ENCODE data around the gene MYOM3.

MYOM3 gene

DNA sequence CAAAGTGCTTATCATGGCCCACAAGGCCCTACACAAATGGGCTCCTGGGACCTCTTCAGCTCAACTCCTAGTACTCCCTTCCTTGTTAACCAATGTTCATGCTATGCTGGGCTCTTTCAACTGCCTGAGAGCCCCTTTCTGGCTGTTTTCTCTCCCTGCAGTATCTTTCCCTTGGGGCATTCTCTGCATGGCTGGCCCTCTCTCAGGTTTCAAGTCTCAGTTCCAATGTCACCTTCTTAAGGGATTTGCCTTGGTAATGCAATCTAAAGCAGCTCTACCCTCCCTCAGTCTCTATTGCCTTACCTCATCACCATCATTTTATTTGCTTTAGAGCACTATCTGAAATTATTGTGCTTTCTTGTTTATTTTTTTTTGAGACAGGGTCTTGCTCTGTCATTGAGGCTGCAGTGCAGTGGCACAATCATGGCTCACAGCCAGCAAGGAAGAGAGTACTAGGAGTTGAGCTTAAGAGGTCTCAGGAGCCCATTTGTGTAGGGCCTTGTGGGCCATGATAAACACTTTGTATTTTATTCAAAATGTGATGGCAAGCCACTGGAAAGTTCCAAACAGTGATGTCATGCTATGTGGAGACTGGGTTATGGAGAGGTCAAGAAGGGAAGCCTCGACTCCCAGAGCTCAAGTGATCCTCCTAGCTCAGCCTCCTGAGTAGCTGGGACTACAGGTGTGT lies 68.4 kb downstream of the MYOM3 start:
- no peaks in the 10 kb centered on the region for H3K9me3 ChIP-seq (ENCODE audit: low read length)
- no peaks in the 10 kb centered on the region for H3F3A ChIP-seq (ENCODE audit: insufficient read depth, low read length)
- no peak overlapping the region for H2AFZ ChIP-seq (ENCODE audit: low read length)
- H3K9me2 ChIP-seq (ENCODE audit: low read depth, low read length), result no peaks in the 10 kb centered on the region
- TF ChIP-seq EZH2 (IDR thresholded peaks at IDR 0.05; ENCODE audit: borderline replicate concordance, low read length), result no peak
- TF ChIP-seq, protein P1, sequence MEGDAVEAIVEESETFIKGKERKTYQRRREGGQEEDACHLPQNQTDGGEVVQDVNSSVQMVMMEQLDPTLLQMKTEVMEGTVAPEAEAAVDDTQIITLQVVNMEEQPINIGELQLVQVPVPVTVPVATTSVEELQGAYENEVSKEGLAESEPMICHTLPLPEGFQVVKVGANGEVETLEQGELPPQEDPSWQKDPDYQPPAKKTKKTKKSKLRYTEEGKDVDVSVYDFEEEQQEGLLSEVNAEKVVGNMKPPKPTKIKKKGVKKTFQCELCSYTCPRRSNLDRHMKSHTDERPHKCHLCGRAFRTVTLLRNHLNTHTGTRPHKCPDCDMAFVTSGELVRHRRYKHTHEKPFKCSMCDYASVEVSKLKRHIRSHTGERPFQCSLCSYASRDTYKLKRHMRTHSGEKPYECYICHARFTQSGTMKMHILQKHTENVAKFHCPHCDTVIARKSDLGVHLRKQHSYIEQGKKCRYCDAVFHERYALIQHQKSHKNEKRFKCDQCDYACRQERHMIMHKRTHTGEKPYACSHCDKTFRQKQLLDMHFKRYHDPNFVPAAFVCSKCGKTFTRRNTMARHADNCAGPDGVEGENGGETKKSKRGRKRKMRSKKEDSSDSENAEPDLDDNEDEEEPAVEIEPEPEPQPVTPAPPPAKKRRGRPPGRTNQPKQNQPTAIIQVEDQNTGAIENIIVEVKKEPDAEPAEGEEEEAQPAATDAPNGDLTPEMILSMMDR (IDR thresholded peaks at IDR 0.05; ENCODE audit: low read length), result no peak
- no peak overlapping the region for H3K27ac ChIP-seq (ENCODE audit: low read depth, low read length, poor library complexity, severe bottlenecking)
- H3K9ac ChIP-seq (ENCODE audit: low read length), result no peak overlapping the region
- no peak overlapping the region for H3K4me2 ChIP-seq (ENCODE audit: low read length)
- H3K36me3 ChIP-seq (ENCODE audit: insufficient read depth, low read length), result no peaks in the 10 kb centered on the region
- H3K79me2 ChIP-seq (ENCODE audit: insufficient read depth, low read length), result no peaks in the 10 kb centered on the region
- H3K4me3 ChIP-seq (ENCODE audit: low read depth, low read length, poor library complexity, severe bottlenecking), result no peak overlapping the region
- no peaks in the 10 kb centered on the region for H3K4me1 ChIP-seq (ENCODE audit: insufficient read depth, low read length, severe bottlenecking)
- H3K27me3 ChIP-seq (ENCODE audit: insufficient read depth, low read length), result no peaks in the 10 kb centered on the region
- H4K20me1 ChIP-seq (ENCODE audit: insufficient read depth, low read length), result no peaks in the 10 kb centered on the region

DNA sequence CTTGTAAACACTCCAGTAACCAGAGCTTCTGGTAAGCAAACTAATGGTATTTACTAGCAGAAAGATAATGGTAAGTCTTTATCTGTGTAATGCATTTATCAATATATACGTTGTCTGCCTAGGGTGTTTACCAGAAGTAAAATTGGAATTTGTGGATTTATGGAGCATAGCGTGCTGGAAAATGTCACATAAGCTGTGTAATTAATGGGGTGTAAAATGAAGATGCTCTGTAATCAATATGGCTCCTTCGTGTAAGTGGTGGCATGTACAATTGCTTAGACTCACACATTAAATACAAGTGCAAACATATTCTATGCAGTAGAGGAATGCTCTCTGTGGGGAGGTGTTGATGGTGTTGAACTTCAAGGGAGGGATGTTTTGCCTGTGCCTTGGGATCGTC lies 69.6 kb downstream of the MYOM3 start:
- H3K79me2 ChIP-seq (ENCODE audit: insufficient read depth, low read length), result no peaks in the 10 kb centered on the region
- no peak for TF ChIP-seq EZH2 (IDR thresholded peaks at IDR 0.05; ENCODE audit: borderline replicate concordance, low read length)
- TF ChIP-seq, protein P1 (IDR thresholded peaks at IDR 0.05; ENCODE audit: low read length), result no peak
- H3K9me3 ChIP-seq (ENCODE audit: low read length), result no peaks in the 10 kb centered on the region
- no peaks in the 10 kb centered on the region for H3K9me2 ChIP-seq (ENCODE audit: low read depth, low read length)
- no peak overlapping the region for H3K4me3 ChIP-seq (ENCODE audit: low read depth, low read length, poor library complexity, severe bottlenecking)
- no peak overlapping the region for H3K4me2 ChIP-seq (ENCODE audit: low read length)
- H3K36me3 ChIP-seq (ENCODE audit: insufficient read depth, low read length), result no peaks in the 10 kb centered on the region
- no peak overlapping the region for H3K9ac ChIP-seq (ENCODE audit: low read length)
- no peak overlapping the region for H2AFZ ChIP-seq (ENCODE audit: low read length)
- no peaks in the 10 kb centered on the region for H3K4me1 ChIP-seq (ENCODE audit: insufficient read depth, low read length, severe bottlenecking)
- H4K20me1 ChIP-seq (ENCODE audit: insufficient read depth, low read length), result no peaks in the 10 kb centered on the region
- H3K27ac ChIP-seq (ENCODE audit: low read depth, low read length, poor library complexity, severe bottlenecking), result no peak overlapping the region
- no peaks in the 10 kb centered on the region for H3K27me3 ChIP-seq (ENCODE audit: insufficient read depth, low read length)
- no peaks in the 10 kb centered on the region for H3F3A ChIP-seq (ENCODE audit: insufficient read depth, low read length)

DNA sequence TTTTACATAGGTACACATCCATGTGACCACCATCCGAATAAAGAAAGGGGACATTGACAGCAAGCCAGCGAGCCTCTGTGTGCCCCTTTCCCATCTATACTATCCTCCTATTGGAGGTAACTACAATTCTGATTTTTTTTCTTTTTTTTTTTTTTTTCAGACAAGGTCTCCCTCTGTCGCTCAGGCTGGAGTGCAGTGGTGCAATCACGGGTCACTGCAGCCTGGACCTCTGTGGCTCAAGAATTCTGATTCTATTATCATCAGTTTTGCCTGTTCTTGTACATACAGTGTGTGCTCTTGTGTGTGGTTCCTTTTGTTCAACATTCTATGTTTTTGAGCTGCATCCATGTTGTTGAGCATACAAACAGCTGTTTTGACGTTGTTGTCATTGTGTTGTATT lies 75.8 kb downstream of the MYOM3 start:
- Histone ChIP-seq H3K27ac (ENCODE audit: low read depth, low read length, poor library complexity, severe bottlenecking) (no peak overlapping the region), H2AFZ (ENCODE audit: low read length) (no peak overlapping the region)

More for the DNA sequence above, 75.8 kb downstream of the MYOM3 start:
- TF ChIP-seq, protein P1 (IDR thresholded peaks at IDR 0.05; ENCODE audit: low read length), result no peak
- no peak for TF ChIP-seq EZH2 (IDR thresholded peaks at IDR 0.05; ENCODE audit: borderline replicate concordance, low read length)
- H3K4me1 ChIP-seq (ENCODE audit: insufficient read depth, low read length, severe bottlenecking), result no peaks in the 10 kb centered on the region
- H3K9ac ChIP-seq (ENCODE audit: low read length), result no peak overlapping the region
- H3K9me3 ChIP-seq (ENCODE audit: low read length), result no peaks in the 10 kb centered on the region
- H3F3A ChIP-seq (ENCODE audit: insufficient read depth, low read length), result no peaks in the 10 kb centered on the region
- no peaks in the 10 kb centered on the region for H3K79me2 ChIP-seq (ENCODE audit: insufficient read depth, low read length)
- no peaks in the 10 kb centered on the region for H3K36me3 ChIP-seq (ENCODE audit: insufficient read depth, low read length)
- H3K4me2 ChIP-seq (ENCODE audit: low read length), result no peak overlapping the region
- no peaks in the 10 kb centered on the region for H3K9me2 ChIP-seq (ENCODE audit: low read depth, low read length)
- no peaks in the 10 kb centered on the region for H4K20me1 ChIP-seq (ENCODE audit: insufficient read depth, low read length)
- H3K4me3 ChIP-seq (ENCODE audit: low read depth, low read length, poor library complexity, severe bottlenecking), result no peak overlapping the region
- no peaks in the 10 kb centered on the region for H3K27me3 ChIP-seq (ENCODE audit: insufficient read depth, low read length)

Measured in OCI-LY1 (cell line).